OCI-LY3 (cell line): ENCODE results near the gene ZDHHC17.

Experiments
- H2AFZ ChIP-seq: fragments of 200-600, 300-600 bp; shearing (Covaris generic); 2 replicates; pipeline ENCODE4 v1.6.0; 2014; ENCODE audit warnings: antibody characterized with exemption, low read depth, low read length
- H3K27ac ChIP-seq: fragments of 200-600, 300-600 bp; sonication (generic); 2 replicates; pipeline ENCODE4 v1.5.1; 2014; ENCODE audit warnings: mild to moderate bottlenecking, low read length, moderate library complexity, mixed read lengths
- H3K27me3 ChIP-seq: fragments of 200-600, 300-600 bp; sonication (generic); 2 replicates; pipeline ENCODE4 v1.6.1; 2014; ENCODE audit warnings: low read depth, low read length, mixed read lengths
- H3K36me3 ChIP-seq: fragments of 200-600, 300-600 bp; sonication (generic); replicated peaks from 2 replicates; pipeline ENCODE3; 2014; ENCODE audit warnings: low read depth, low read length, mixed read lengths
- H3K4me1 ChIP-seq: fragments of 300-600, 200-600 bp; sonication (generic); 2 replicates; pipeline ENCODE4 v1.6.1; 2014; ENCODE audit warnings: low read length, mixed read lengths
- H3K4me2 ChIP-seq: fragments of 200-600, 300-600 bp; sonication (generic); 2 replicates; pipeline ENCODE4 v1.6.1; 2014; ENCODE audit warnings: low read length, mixed read lengths
- H3K4me3 ChIP-seq: fragments of 300-600, 200-600 bp; sonication (generic); 2 replicates; pipeline ENCODE4 v1.5.1; 2014; ENCODE audit warnings: antibody characterized with exemption, mild to moderate bottlenecking, low read length, moderate library complexity
- H3K79me2 ChIP-seq: fragments of 300-600, 200-600 bp; shearing (Covaris generic); 2 replicates; pipeline ENCODE4 v1.6.1; 2014; ENCODE audit warnings: mild to moderate bottlenecking, low read length, mixed read lengths
- H3K9ac ChIP-seq: fragments of 300-600, 200-600 bp; shearing (Covaris generic); 2 replicates; pipeline ENCODE4 v1.6.0; 2014; ENCODE audit warnings: mild to moderate bottlenecking, low read length, moderate library complexity
- H3K9me3 ChIP-seq: fragments of 200-600, 300-600 bp; shearing (Covaris generic); 2 replicates; pipeline ENCODE4 v1.6.1; 2014; ENCODE audit warnings: low read length, mixed read lengths; ENCODE audit not compliant: insufficient read depth
- H4K20me1 ChIP-seq: fragments of 200-600, 300-600 bp; sonication (generic); 2 replicates; pipeline ENCODE4 v1.6.1; 2016; ENCODE audit warnings: low read length, mixed read lengths; ENCODE audit not compliant: insufficient read depth
- CTCF ChIP-seq: fragments of 200-600, 300-600 bp; sonication (generic); IDR thresholded peaks from 2 replicates; pipeline ENCODE4 v1.5.1; 2014; ENCODE audit warnings: antibody characterized with exemption, low read length, low read depth
- EZH2phosphoT487 ChIP-seq: fragments of 200-600 bp; shearing (Covaris generic); IDR thresholded peaks from 2 replicates; pipeline ENCODE4 v1.6.1; 2018; ENCODE audit warnings: antibody characterized with exemption, mixed run types, low read depth

Gene ZDHHC17

GRCh38 chr12:76899522-76899921 lies 135.6 kb downstream of the ZDHHC17 start:
- Histone ChIP-seq H3K9ac (no peak overlapping the region), H3K27ac (no peak overlapping the region), H3K27me3 (no peaks in the 10 kb centered on the region), H3K79me2 (no peaks in the 10 kb centered on the region), H3K9me3 (no peaks in the 10 kb centered on the region), H3K36me3 (no peaks in the 10 kb centered on the region), H4K20me1 (no peaks in the 10 kb centered on the region), H2AFZ (no peak overlapping the region), H3K4me1 (no peaks in the 10 kb centered on the region), H3K4me3 (no peak overlapping the region), H3K4me2 (no peak overlapping the region)
- TF ChIP-seq EZH2phosphoT487 (no peak), CTCF (no peak)

- Histone ChIP-seq H3K79me2 (no peaks in the 10 kb centered on the region), H3K4me3 (no peak overlapping the region), H3K27me3 (no peaks in the 10 kb centered on the region), H2AFZ (no peak overlapping the region), H3K9me3 (no peaks in the 10 kb centered on the region), H3K27ac (no peak overlapping the region), H4K20me1 (no peaks in the 10 kb centered on the region), H3K9ac (no peak overlapping the region), H3K4me2 (no peak overlapping the region), H3K4me1 (no peaks in the 10 kb centered on the region), H3K36me3 (no peaks in the 10 kb centered on the region)
- no peak for TF ChIP-seq EZH2phosphoT487
- TF ChIP-seq CTCF: no peak
Observed at GRCh38 chr12:76901628-76902380, 137.9 kb downstream of the ZDHHC17 start.
